Left ventricle myocardium inferior (tissue), 1 donor: Measurements from ENCODE around the gene NUBPL. TPM values are rescaled to one million over a fixed set of nuclear protein-coding genes. Genes with fewer than 3 reads are reported as not detected.

Source experiments
- DNase-seq: peaks from one replicate; pipeline ENCODE4 v3.0.0-alpha.2; 2020
- H3K27ac ChIP-seq: fragments of 200-600 bp; replicated peaks from 2 replicates; pipeline ENCODE4 v1.8.0; 2021
- H3K27me3 ChIP-seq: fragments of 200-600 bp; 2 replicates; pipeline ENCODE4 v1.8.0; 2021; ENCODE audit warnings: low read depth
- H3K36me3 ChIP-seq: fragments of 200-600 bp; 2 replicates; pipeline ENCODE4 v1.8.0; 2021
- H3K4me1 ChIP-seq: fragments of 200-600 bp; 2 replicates; pipeline ENCODE4 v1.8.0; 2021
- H3K4me3 ChIP-seq: fragments of 200-600 bp; 2 replicates; pipeline ENCODE4 v1.8.0; 2021; ENCODE audit warnings: mild to moderate bottlenecking, moderate library complexity
- H3K9me3 ChIP-seq: fragments of 200-600 bp; replicated peaks from 2 replicates; pipeline ENCODE4 v1.8.0; 2021
- CTCF ChIP-seq: fragments of 200-600 bp; IDR thresholded peaks from 2 replicates; pipeline ENCODE4 v1.8.0; 2021; ENCODE audit warnings: antibody characterized with exemption, mild to moderate bottlenecking, borderline replicate concordance
- intact Hi-C: fragments of 100-400 bp; cut with micrococcal nuclease; formaldehyde crosslinking; loops from one replicate; pipeline ENCODE4 v1.11.0; 2022
- total RNA-seq: library from RNA; stranded (reverse); fragmentation: NEBNext Ultra II Directional; extraction: Animal tissue kit (Norgen Biotek cat#: 25700); gene quantifications from one replicate; pipeline ENCODE4 v1.2.1, GENCODE V29; 2021
- donor health status: DM: no; HTN: yes; CAD: no; lungs with severe emphysema.

The NUBPL gene
- total RNA-seq, 1 donor from 2014 or later, result 32.2 TPM

- Histone ChIP-seq H3K27ac (peak overlapping the region; percentile 36), H3K27me3 (no peaks in the 10 kb centered on the region), H3K36me3 (no peaks in the 10 kb centered on the region), H3K9me3 (no peaks in the 10 kb centered on the region), H3K4me3 (no peak overlapping the region), H3K4me1 (peaks cover 12% of the 10 kb centered on the region)
- TF ChIP-seq CTCF, result no peak
- no peak for DNase-seq
- intact Hi-C loops, result no loop called here
These were observed 209.1 kb downstream of the NUBPL start for GRCh38 chr14:31770271-31770670.

- TF ChIP-seq CTCF, result no peak
- no peak overlapping the region for H3K27ac ChIP-seq
- peaks cover 12% of the 10 kb centered on the region for H3K4me1 ChIP-seq
- H3K9me3 ChIP-seq, result no peaks in the 10 kb centered on the region
- H3K4me3 ChIP-seq, result no peak overlapping the region
- no peaks in the 10 kb centered on the region for H3K27me3 ChIP-seq
- H3K36me3 ChIP-seq, result no peaks in the 10 kb centered on the region
- DNase-seq, result no peak
- intact Hi-C loops, result no loop called here
These were observed 213.4 kb downstream of the NUBPL start for GRCh38 chr14:31774567-31774966.

- intact Hi-C loops, result no loop called here
- H3K36me3 ChIP-seq, result peaks cover 8% of the 10 kb centered on the region
- DNase-seq, result no peak
- peaks cover 16% of the 10 kb centered on the region for H3K9me3 ChIP-seq
- H3K27me3 ChIP-seq, result no peaks in the 10 kb centered on the region
- no peak overlapping the region for H3K4me3 ChIP-seq
- no peaks in the 10 kb centered on the region for H3K4me1 ChIP-seq
- no peak overlapping the region for H3K27ac ChIP-seq
- no peak for TF ChIP-seq CTCF
These were observed 216.1 kb downstream of the NUBPL start for GRCh38 chr14:31777312-31777711.

GRCh38 chr14:31781578-31781977, 220.4 kb downstream of the NUBPL start:
- Histone ChIP-seq H3K27ac (no peak overlapping the region), H3K4me3 (no peak overlapping the region), H3K27me3 (no peaks in the 10 kb centered on the region), H3K36me3 (peaks cover 8% of the 10 kb centered on the region), H3K9me3 (peaks cover 17% of the 10 kb centered on the region), H3K4me1 (no peaks in the 10 kb centered on the region)
- intact Hi-C loops, result no loop called here
- DNase-seq, result no peak
- TF ChIP-seq CTCF, result no peak

GRCh38 chr14:31785574-31785973, 224.4 kb downstream of the NUBPL start:
- DNase-seq, result no peak
- H3K27ac ChIP-seq, result no peak overlapping the region
- intact Hi-C loops, result no loop called here
- TF ChIP-seq CTCF, result no peak
- H3K4me1 ChIP-seq, result no peaks in the 10 kb centered on the region
- H3K27me3 ChIP-seq, result no peaks in the 10 kb centered on the region
- peaks cover 12% of the 10 kb centered on the region for H3K36me3 ChIP-seq
- H3K4me3 ChIP-seq, result no peak overlapping the region
- peaks cover 17% of the 10 kb centered on the region for H3K9me3 ChIP-seq

- Histone ChIP-seq H3K4me1 (no peaks in the 10 kb centered on the region), H3K27me3 (no peaks in the 10 kb centered on the region), H3K4me3 (no peak overlapping the region), H3K9me3 (peaks cover under 1% of the 10 kb centered on the region), H3K36me3 (peaks cover 4% of the 10 kb centered on the region), H3K27ac (no peak overlapping the region)
- no peak for DNase-seq
- intact Hi-C loops, result no loop called here
- peak; percentile 21 for TF ChIP-seq CTCF
These were observed 226.2 kb downstream of the NUBPL start for GRCh38 chr14:31787377-31787776.
